Measurements from ENCODE around the gene STRIT1.
A peak's percentile ranks its signal among the peaks of the same experiment; 100 is the strongest.

STRIT1 gene

DNA sequence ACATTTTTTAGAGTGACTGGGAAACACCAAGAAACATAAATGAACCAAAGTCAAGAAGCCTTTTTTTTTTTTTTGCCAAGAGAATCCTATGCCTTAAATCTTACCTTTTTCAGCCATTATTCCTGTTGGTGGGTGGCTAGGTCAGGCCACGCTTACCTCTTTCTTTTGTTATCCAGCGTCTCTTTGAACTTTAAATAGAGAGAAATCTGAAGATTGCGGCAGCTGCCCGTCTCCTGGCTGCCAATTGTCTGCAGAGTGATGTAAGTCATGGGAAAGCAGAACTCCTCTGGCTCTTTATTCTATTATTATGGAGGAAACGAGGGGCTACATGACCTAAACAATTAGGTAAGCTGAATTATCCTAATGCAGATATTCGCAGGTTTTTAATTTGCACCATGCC, at the start of gene STRIT1:
TSS of gene STRIT1 (minus strand) at position 168 of the 400 bp plus-strand sequence.
- no peak for DNase-seq (ENCODE audit: low spot score)

DNA sequence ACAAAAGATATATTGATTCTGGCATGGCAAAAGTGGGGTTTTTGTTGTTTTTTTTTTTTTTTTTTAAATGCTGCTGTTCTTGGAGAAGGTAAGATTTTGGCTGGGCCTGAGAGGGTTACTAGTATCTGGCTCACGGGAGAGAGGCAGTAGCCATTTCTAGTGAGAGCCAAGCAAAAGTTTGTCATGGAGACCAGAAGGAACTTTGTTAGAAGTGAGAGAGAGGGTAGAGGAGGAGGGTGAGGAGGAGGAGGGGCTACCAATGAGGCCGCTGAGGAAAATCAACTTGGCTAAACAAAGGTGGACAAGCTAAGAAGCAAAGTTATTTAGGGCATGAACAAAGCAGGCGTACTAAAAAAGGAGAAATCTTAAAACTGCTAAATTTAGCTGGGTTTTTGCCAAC, 48.9 kb upstream of the STRIT1 start:
- DNase-seq (ENCODE audit: low spot score), result no peak

DNA sequence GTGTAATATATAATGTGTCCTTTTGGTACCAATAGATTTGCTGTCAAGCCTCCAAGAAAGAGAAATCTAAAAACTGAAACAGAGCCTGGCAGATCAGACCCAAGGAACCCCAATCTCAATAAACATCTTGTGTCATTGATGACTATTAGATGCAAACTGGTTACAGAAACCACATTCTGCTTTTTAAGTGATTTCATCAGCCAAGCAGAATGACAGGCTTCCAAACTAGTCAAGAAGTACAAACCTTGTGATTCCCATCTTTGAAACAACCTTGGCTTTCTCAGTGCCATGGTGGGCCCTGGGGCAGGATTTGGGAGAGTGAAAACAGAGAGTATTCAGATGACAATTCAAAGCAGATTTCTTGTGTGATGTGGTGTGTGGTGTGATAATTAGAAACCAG, 45.6 kb upstream of the STRIT1 start:
- DNase-seq (ENCODE audit: low spot score), result no peak

DNA sequence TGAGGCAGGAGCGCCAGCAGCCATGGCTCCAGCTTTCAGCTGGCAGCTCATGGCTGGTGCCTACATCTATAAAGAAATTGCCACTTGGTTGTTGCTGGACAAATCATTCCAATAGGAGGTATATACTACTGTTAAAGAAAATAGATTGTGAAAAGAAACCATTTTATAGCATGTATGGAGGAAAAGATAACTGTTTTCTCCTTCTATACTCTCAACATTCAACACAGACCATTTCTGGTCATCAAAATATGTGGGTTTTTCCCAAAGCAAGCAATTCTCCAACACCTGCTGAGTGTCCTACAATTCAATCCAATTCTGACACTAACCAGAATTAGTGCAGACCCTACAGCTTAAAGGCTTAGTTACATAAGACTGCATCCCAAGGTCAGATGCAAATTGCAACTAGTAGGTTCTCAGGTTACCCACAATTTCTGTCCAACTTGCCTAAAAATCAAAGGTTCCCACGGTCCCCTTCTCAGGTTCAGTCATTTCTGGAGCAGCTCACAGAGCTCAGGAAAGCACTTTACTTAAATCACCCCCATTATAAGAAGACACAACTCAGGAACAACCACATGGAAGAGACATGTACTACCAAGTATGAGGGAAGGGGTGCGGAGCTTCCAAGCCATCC, 42.4 kb upstream of the STRIT1 start:
- no peak for DNase-seq (ENCODE audit: low spot score)

DNA sequence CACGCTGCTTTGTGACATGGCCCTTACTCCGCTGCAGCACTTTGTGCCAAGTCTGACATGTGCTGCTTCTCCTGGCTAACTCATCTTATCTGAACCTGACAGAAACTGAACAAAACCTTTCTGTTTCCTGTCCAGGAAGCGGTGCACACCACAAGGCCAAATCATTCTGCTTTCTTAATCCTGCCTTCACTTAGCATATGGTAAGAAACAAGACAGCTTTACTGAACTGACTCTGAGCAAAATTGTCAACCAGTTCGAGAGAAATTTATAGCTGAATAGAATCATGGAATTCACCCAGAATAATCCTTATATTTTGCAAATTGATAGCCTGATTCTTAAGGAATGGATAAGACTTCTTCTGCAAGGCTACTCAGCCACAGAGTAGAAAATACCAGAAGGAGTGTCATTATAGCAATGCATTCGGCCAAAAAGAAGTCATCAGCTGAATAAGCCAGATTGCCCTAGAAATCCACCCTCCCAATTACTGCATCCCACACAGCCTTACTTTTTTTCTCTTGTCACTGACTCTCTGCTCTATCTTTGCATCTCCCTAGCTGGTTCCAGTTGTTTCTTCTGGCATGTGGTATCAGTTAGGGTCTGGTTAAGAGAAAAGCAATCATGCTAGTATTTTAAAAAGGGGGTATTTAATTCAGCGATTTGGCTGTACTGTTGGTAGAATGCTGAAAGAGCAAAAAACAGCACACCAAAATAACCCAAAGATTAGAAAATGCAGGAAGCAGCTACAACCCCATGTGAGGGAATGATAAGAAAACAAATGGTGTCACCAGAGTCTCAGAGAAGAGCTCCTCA, 41.6 kb upstream of the STRIT1 start:
- DNase-seq (ENCODE audit: low spot score), result peak; percentile 9

DNA sequence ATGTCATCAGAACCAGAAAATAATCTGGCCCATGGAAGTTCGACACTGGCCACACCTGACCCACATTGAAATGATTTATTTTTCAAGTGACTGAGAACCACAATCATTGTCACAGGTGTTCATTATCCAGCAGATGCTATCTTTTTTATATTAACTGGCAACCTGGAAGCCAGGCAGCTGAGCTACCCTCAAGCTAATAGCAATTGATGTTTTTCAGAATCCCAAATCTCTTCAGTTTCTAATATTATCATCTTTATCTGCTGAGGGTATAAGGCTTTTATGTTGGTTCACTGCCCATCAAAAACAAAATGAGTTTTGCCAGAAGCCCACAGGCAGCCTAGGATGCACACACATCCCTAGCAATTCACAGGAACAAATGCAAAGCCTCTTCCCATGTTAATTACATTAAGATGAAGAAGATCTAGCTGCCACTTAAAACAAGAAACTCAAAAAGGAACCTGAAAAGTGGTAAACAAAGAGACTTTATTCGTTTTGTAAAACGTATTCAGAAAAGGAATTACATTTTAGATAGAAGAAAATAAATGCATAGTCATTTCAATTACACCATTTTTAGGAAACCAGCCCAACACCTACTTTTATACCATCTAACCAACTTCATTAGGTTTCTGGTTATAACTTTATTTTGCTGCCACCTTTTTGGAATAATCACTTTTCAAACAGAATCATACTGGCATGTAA, 40.9 kb upstream of the STRIT1 start:
- DNase-seq (ENCODE audit: low spot score), result no peak

DNA sequence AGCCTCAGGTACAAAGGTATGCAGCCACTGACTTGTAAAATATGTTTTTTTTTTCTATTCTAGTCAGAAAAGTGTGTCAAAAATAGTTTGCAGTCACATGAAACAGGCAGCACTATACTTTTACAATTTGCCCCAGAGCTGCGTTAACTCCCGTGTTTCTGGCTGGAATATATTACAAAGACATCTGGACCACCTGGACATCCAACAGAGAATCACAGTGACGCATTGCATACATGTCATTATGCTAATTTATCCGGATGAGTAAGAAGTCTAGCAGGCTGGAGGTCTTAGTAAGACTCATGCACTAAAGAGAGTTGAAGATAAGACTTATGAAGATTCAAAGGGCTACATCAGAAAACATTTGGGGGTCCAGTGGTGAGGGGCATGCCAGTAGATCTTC, 39.2 kb upstream of the STRIT1 start:
- DNase-seq (ENCODE audit: low spot score), result no peak

DNA sequence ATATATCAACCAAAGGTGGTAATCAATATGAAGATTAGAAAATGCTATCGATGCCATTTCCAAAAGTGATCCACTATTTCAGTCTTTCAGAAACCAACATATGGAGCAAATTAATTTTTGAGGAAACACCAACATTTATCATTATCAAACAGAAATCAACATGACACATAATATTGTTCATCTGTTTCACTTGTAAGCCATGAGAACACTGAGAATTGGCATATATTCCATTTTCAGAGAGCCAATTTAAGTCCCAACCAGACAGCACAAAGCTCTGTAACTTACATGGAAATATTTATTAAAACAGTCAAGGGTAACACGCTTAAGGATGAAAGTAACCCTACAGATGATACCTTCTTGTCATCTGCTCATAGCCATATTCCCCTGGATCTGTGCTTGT, 37.6 kb upstream of the STRIT1 start:
- DNase-seq (ENCODE audit: low spot score), result no peak

DNA sequence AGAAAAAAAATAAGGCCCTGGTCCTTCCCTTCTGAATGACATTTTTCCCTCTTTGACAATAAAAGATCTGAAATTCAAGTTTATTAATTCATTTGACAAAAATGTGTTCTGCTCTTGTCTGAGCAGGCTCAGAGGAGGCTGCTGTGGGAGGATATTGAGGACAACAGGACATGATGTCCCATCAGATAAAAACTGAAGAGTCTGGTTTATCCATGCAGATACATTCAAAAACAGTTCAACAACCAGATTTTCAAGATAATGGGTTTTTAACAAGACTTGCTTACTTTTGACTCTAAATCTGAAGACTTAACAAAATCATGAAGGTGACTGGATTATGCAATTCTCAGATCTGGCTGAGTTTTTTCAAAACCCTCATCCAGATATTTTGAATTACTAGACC, 36.9 kb upstream of the STRIT1 start:
- DNase-seq (ENCODE audit: low spot score), result no peak

DNA sequence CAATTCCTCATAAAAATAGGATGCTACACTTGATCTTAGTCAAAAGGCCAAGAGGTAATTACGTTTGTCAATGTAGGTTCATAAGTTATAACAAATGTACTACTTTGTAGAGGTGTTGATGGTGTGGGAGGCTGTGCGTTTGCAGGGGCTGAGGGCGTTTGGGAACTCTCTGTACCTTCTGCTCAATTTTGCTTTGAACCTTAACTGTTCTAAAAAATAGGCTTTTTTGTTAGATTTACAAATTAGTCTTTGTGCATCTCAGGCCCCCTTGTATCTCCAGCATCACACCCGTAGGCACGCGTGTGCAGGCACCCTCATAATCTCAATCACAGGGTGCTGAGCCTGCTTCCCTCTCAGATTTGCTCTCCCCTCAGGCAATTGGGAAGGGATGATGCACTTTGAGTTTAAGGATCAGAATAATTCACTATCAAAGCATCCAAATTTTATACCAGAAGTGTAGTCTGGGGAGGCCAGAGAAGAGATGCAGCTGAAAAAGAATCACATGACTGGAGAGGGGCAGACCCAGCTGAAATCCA, 36.1 kb upstream of the STRIT1 start:
- no peak for DNase-seq (ENCODE audit: low spot score)

DNA sequence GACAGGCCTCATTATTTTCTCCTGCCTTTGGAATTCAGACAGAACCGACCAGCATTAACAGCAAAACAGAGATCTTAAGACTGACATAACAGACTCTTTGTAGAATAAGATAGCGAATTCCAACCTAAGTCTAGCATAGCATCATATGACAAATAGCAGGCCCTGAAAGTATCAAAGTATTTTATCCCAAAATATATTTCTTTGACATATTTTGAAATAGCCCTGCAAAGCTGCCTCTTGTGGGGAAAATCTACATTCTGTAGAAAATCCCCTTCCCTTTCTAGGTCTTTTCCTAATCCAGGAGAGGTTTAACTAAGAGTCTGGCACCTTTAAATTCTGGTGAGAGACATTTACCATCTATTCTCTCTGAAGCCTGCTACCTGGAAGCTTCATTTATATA, 34.4 kb upstream of the STRIT1 start:
- no peak for DNase-seq (ENCODE audit: low spot score)

DNA sequence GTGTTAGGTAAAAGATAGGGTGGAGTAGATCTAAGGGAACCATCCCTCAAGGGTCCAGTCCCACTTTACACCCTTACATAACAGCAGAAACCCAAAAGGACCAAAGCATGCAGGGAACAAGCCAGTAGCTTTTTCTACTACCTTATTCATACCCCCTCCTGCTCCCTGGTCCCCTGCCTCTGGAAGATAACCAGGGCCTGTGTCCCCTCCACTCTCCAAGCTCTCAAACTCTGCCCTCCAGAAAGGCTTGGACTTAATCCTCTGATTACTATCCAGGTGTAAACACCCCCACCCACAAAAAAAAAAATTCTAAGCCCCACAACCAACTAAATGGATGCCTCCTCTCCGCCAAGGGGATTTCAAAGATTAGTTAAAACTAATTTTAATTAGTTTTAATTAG, 33.9 kb upstream of the STRIT1 start:
- no peak for DNase-seq (ENCODE audit: low spot score)

DNA sequence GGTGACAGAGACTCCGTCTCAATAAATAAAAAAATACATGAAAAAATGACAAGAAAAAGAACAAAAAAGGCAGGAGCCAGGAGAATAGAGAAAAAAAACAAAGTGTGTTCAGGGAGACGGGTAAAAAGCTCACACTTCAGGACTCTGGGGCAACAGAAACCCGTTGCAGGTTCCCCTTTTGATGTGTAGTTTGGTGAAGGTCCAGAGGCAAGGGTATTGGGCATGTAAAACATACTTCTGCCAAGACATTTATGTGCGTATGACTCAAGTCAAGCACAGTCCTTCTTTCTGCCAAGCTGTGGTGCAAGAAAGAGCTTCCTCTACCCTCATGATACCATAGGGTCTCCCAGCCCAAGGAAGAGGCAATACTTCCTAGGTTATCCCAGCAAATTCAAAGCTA, 33.4 kb upstream of the STRIT1 start:
- no peak for DNase-seq (ENCODE audit: low spot score)

DNA sequence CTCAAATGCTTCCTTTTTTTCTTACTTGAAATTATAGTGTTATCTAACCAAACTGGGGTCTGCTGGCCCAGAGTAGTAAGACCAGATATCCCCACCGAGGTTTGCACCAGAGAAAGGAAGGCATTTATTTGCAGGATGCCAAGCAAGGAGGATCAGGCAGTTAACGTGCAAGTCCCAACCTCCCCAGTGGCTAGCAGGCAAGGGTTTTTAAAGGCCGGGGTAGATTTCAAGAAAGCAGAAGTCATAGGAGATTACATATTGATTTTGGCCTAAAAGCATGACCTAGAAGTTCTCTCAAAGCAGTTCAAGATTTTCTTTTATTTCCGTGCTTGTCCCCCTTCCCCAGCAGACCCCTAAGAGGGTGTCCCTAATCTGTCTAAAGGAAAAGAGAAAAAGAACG, 32.8 kb upstream of the STRIT1 start:
- no peak for DNase-seq (ENCODE audit: low spot score)

DNA sequence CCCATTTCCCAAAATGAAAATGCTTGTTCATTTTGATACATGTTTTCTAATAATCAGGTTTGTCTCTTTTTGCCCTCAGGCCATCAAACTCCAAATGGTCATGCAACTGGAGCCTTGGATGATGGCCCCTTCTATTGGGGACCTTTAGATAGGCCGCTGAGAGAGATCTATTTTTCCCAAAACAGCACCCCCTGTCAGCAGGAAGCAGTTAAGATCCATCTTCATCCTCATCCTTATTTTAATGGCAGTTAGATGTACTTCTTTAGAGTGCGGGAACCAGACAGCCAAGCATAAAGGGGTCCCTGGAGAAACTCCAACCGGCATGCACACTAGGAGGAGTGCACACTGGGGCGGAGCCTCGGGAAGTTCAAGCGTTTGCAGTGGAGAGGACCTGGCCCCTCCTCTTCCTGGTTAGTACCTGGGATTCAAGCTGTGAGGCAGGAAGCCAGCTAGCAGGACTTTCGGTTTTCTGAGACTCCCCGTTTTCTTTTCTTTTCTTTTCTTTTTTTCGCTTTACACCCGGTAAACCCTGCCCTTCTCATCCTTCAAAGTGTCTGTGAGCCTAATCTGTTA, 31.9 kb upstream of the STRIT1 start:
- no peak for DNase-seq (ENCODE audit: low spot score)

DNA sequence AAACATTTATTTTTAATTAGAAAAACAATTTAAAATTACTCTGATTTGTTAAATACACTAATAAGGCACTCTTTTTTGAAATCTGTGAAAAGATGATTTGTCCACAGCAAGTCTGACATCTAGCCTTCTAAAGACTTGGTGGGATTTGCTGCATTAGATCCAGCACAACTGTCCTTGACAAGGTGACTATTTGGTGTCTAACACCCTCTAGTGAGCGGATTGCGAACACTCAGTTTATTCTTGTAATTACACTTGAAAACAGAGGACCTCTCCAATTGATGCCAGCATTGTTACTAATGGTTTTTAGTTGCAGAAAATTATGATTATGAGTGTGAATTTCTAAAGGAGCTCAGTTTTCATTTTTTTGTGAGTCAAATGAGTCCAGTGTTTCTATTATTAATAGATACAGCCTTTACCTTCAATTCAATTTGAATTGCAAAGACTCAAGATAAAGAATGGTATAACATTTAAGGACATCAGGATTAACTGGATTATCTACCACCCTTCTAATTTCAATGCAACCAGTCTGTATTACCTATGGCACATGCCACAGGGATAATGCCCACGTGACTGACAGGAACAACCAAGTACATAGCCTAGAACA, 29.7 kb upstream of the STRIT1 start:
- no peak for DNase-seq (ENCODE audit: low spot score)

DNA sequence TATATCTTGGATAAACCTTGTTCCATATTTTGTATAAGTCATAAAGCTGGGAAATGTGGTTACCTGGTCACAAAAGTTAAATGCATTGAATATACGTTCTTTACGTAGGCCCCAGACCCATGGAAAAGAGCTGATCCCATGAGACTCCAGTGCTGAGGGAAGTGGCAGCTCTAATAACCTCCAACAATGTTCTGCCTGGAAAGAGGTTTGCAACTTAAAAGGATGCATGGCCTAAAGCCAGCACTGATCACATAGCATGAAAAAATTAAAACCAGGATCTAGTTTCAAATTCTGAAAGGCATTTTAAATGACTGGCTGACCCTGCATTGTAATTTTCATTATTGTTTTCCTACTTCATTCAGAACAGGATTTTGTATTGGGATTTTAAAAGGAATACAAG, 27.9 kb upstream of the STRIT1 start:
- no peak for DNase-seq (ENCODE audit: low spot score)

DNA sequence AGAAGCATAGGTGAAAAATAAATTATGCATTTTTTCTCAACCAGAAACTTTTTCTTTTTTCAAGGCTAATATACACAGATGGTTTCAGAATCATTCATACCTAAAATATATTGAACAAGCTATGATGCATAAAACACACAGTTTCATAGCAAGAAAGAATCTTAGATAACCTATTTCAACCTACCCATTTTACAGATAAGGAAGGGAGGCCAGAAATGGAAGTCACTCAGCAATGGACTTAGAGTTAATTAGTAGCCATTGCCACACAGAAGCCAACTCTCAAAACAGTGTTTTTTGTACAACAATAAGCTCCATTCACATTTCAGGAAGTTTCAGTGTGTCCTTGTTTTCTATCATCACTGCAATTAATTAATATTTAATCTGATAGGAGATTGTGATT, 27.5 kb upstream of the STRIT1 start:
- DNase-seq (ENCODE audit: low spot score), result no peak

DNA sequence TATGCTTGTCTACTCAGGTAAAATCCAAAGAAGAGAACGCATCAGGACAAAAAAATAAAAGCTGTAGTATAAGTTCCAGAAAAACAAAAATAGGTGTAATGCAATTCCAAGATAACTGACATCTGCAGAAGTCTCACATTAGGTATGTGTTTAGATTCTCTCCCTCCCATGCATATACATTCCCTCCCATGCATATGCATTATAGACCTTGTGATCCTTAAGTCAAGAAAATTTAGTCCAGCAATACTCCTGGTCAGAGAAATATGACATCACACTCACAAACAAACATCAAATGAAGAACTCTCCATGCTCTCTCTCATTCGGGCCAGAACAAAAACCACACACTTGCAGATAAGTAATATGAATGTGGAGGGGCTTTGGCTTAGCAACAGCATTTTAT, 25.3 kb upstream of the STRIT1 start:
- no peak for DNase-seq (ENCODE audit: low spot score)

DNA sequence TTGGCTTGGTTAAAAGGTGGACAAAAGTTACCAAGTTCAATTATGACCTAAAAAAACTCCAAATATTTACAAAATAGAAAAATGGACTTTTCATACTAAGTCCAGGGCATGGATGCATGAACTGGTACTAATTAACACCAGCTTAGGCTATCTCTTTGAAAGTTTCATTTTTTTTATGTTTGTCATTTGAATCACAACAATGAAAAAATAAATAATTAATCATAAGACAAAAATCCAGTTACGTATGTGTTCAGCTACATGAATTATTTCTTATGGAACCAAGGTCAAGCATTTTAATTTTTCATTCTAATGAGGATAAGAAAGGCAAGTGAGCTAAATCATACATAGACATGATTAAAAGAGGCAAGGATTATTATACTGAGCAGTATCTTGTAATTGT, 23.7 kb upstream of the STRIT1 start:
- DNase-seq (ENCODE audit: low spot score), result no peak

DNA sequence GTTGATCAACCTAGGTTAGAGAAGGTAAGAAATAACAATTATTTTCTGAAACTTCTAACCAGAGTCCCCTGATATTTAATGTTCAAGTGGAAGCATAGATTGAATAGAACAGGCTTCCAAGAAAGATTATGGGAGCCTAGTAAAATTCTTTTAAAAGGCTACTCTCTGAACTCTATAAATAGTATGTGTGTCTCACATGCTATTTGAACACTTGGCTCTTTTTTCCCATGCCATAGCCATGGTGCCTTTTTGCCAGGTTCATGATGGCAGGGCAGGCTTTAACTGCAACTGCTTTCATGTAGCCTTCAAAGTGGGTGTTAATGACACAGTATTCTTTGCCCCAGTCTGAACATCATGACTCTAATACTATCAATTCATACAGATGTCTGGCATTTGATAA, 22.9 kb upstream of the STRIT1 start:
- DNase-seq (ENCODE audit: low spot score), result no peak

DNA sequence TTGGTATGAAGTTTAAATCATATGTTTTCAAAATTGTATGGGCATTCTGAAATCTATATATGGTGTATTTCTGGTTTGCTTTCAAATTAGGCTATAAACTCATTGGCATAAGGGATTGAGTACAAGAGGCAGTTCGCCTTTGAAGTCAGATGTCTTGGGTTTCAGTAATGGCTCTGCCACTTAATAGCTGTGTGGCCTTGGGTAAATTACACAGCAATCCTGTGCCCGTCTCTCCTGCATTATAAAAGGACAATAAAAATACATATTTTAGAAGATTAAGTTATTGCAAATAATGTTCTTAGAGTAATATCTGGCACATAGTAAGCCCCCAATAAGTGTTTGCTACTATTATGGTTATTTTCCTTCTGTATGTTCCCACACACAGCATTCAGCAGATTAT, 20.4 kb upstream of the STRIT1 start:
- DNase-seq (ENCODE audit: low spot score), result no peak
